ENCODE data around the gene CCDC148. TPM values are rescaled to one million over a fixed set of nuclear protein-coding genes. Genes with fewer than 3 reads are reported as not detected.

Gene CCDC148
- total and polyA plus RNA-seq, 10 of the 15 experiments (the other 5 are each of a cell fraction or from before 2014, with no cell fraction given): 0.07 to 0.30 (median 0.18) TPM; not detected in 7

DNA sequence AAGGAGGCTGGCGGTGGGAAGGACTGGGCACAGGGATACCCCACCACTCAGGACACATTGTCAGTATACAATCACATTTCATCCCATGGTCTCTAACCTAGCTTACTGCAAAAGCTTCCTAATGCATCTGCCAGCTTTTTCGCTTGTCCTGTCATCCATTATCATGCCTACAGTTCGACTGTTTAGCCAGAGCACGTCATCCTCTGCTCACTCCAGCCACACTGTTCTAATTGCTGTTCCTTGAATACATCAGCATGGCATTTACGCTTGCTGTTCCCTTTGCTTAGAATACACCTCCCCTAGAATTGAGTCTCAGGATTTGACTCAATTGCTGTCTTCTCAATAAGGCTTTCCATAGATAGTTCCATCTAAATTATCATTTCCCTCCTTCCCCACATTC is 166.3 kb downstream of the CCDC148 start (continued):
- TF ChIP-seq, protein P1, sequence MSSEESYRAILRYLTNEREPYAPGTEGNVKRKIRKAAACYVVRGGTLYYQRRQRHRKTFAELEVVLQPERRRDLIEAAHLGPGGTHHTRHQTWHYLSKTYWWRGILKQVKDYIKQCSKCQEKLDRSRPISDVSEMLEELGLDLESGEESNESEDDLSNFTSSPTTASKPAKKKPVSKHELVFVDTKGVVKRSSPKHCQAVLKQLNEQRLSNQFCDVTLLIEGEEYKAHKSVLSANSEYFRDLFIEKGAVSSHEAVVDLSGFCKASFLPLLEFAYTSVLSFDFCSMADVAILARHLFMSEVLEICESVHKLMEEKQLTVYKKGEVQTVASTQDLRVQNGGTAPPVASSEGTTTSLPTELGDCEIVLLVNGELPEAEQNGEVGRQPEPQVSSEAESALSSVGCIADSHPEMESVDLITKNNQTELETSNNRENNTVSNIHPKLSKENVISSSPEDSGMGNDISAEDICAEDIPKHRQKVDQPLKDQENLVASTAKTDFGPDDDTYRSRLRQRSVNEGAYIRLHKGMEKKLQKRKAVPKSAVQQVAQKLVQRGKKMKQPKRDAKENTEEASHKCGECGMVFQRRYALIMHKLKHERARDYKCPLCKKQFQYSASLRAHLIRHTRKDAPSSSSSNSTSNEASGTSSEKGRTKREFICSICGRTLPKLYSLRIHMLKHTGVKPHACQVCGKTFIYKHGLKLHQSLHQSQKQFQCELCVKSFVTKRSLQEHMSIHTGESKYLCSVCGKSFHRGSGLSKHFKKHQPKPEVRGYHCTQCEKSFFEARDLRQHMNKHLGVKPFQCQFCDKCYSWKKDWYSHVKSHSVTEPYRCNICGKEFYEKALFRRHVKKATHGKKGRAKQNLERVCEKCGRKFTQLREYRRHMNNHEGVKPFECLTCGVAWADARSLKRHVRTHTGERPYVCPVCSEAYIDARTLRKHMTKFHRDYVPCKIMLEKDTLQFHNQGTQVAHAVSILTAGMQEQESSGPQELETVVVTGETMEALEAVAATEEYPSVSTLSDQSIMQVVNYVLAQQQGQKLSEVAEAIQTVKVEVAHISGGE (CRISPR knock-in tag; IDR thresholded peaks at IDR 0.05): no peak
- no peak for TF ChIP-seq SREBF1 (IDR thresholded peaks at IDR 0.05; ENCODE audit: low read length)
- TF ChIP-seq HDAC2 (IDR thresholded peaks at IDR 0.05): no peak
- TF ChIP-seq ASH2L (IDR thresholded peaks at IDR 0.05; ENCODE audit: borderline replicate concordance, low read depth): no peak

DNA sequence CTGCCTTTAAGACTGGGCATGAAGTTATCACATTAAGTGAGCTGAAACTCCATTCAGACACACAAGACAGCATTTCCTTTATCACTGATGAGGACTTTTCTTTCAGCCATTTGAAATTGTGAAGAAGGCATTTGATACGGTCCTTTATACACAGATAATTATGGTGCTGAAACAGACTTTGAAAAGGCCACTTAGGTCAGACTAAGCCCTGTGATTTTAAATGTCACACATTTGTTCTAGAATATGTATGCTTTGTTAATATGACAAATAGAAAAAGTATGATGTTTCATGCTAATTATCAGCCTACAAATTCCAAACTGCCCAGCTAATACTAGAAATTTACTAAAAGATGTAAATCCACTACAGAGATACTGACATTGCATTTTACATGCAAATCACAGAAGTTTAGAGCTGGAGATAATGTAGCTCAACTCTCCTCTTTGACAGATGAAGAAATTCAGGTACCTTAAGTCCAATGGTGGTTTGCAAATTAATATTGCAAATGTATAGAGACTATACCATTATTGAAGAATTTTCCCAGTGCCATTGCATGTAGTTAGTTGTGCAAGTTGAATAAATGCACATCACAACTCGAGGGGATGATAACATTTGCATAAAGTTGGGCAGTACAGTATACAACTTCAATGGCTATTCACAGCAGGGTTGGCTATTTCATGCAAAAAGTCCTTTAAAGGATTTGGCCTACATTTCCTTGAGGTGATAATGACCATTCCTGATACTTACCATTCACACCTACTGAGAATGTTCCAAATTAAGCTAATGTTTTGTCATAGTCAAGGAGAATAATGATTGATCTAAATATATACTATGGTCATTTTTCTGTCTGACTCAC is 179.7 kb downstream of the CCDC148 start:
- ChIA-PET CTCF (no interaction called here), POLR2A (no interaction called here), SMC1A (ENCODE audit: uncharacterized antibody, unreplicated experiment) (no interaction called here), RAD21 (ENCODE audit: unreplicated experiment) (no interaction called here)
- H3K9me3 ChIP-seq (replicated peaks; ENCODE audit: control insufficient read depth, insufficient read depth, low read length): no peaks in the 10 kb centered on the region
- H3K27ac ChIP-seq (ENCODE audit: control insufficient read depth, insufficient read depth): no peak overlapping the region
- in situ Hi-C loops (cut with MboI): no loop called here
- no peak overlapping the region for H3K9ac ChIP-seq (ENCODE audit: control insufficient read depth, insufficient read depth, low read length)
- FAIRE-seq (no peak), ATAC-seq (no peak), DNase-seq (ENCODE audit: low read depth, low spot score) (no peak)
- H3K79me2 ChIP-seq (ENCODE audit: control insufficient read depth, insufficient read depth, low read length): no peaks in the 10 kb centered on the region
- H4K20me1 ChIP-seq (ENCODE audit: control insufficient read depth, insufficient read depth): no peaks in the 10 kb centered on the region
- intact Hi-C loops (cut with micrococcal nuclease; ENCODE audit: unreplicated experiment): no loop called here
- no TSS peak for BruUV-seq (replicated peaks)
- H3K4me3 ChIP-seq: no peak overlapping the region
- H3K4me2 ChIP-seq (ENCODE audit: control insufficient read depth, insufficient read depth): no peak overlapping the region
- WGBS (ENCODE audit: insufficient coverage, insufficient replicate concordance, low lambda C conversion rate, missing lambda C conversion rate): 15% methylated on average over 2 of the region's 2 CpGs
- no peaks in the 10 kb centered on the region; a peak in 1 of 4 replicates for H3K27me3 ChIP-seq (replicated peaks in 1 of 2; ENCODE audit: control insufficient read depth in 2 of 2, insufficient read depth in 2 of 2, low read length in 1 of 2)
- no peaks in the 10 kb centered on the region for H3K36me3 ChIP-seq (ENCODE audit: control insufficient read depth in 2 of 2, insufficient read depth in 2 of 2, low read length in 1 of 2)
- no peak for TF ChIP-seq NR2C1 (IDR thresholded peaks at IDR 0.05)
- TF ChIP-seq PAX5 (IDR thresholded peaks at IDR 0.05; ENCODE audit: borderline replicate concordance, low read depth, low read length): no peak
- no peak for TF ChIP-seq CHD2 (IDR thresholded peaks at IDR 0.05; ENCODE audit: borderline replicate concordance, low read depth, low read length)
- H2AFZ ChIP-seq (ENCODE audit: control insufficient read depth, low read depth, low read length): no peak overlapping the region
- H3K4me1 ChIP-seq (ENCODE audit: control insufficient read depth, insufficient read depth, low read length): no peaks in the 10 kb centered on the region
